CD4-positive, alpha-beta T cell treated with Interleukin-15 for 4 hours (primary cell): ENCODE measurements around the gene CARD8.
A peak's percentile ranks its signal among the peaks of the same experiment; 100 is the strongest.
"Not testable (repeated sequence)": the region's sequence is repeated elsewhere in the genome, so short reads cannot be mapped to it uniquely, and the experiment has no call there.

Experiments
- DNase-seq: peaks from one replicate; pipeline ENCODE4 v3.0.0-alpha.2; 2020; ENCODE audit warnings: low spot score

The CARD8 gene

GRCh38 chr19:48258992-48259391, 3.3 kb upstream of the CARD8 start:
- DNase-seq = not testable (repeated sequence)

GRCh38 chr19:48258350-48258749, 2.6 kb upstream of the CARD8 start:
- peak; percentile 50 for DNase-seq

- DNase-seq = no peak
Observed at GRCh38 chr19:48254529-48254970, 1.2 kb downstream of the CARD8 start.

- no peak for DNase-seq
Observed at GRCh38 chr19:48253999-48254398, 1.7 kb downstream of the CARD8 start.

GRCh38 chr19:48252609-48253008, 3.1 kb downstream of the CARD8 start:
- no peak for DNase-seq

- DNase-seq = no peak
Observed at GRCh38 chr19:48250290-48251025, 5.3 kb downstream of the CARD8 start.

- DNase-seq = peak; percentile 73
Observed at GRCh38 chr19:48249502-48250014, 6.2 kb downstream of the CARD8 start.

GRCh38 chr19:48248081-48248833, 7.5 kb downstream of the CARD8 start:
- peak; percentile 23 for DNase-seq

GRCh38 chr19:48247212-48247611, 8.5 kb downstream of the CARD8 start:
- no peak for DNase-seq

GRCh38 chr19:48246101-48246500, 9.6 kb downstream of the CARD8 start:
- DNase-seq = no peak

GRCh38 chr19:48244281-48244680, 11.4 kb downstream of the CARD8 start:
- DNase-seq = peak; percentile 59

GRCh38 chr19:48241771-48242170, 13.9 kb downstream of the CARD8 start:
- not testable (repeated sequence) for DNase-seq

GRCh38 chr19:48239582-48240141, 16.1 kb downstream of the CARD8 start:
- DNase-seq = no peak

GRCh38 chr19:48239120-48239519, 16.6 kb downstream of the CARD8 start:
- no peak for DNase-seq

- no peak for DNase-seq
Observed at GRCh38 chr19:48237057-48237456, 18.7 kb downstream of the CARD8 start.

- peak; percentile 12 for DNase-seq
Observed at GRCh38 chr19:48230555-48231129, 25.1 kb downstream of the CARD8 start.

GRCh38 chr19:48221628-48222027, 34.1 kb downstream of the CARD8 start:
- DNase-seq = no peak

- DNase-seq = not testable (repeated sequence)
Observed at GRCh38 chr19:48220784-48221183, 34.9 kb downstream of the CARD8 start.

GRCh38 chr19:48218997-48219396, 36.7 kb downstream of the CARD8 start:
- DNase-seq = no peak

GRCh38 chr19:48216933-48217332, 38.8 kb downstream of the CARD8 start:
- no peak for DNase-seq

GRCh38 chr19:48213959-48214358, 41.8 kb downstream of the CARD8 start:
- DNase-seq = no peak

GRCh38 chr19:48210005-48210404, 45.7 kb downstream of the CARD8 start:
- DNase-seq = no peak
